ENCODE data around the gene ATP11A. TPM values are rescaled to one million over a fixed set of nuclear protein-coding genes. Genes with fewer than 3 reads are reported as not detected.
A peak's percentile ranks its signal among the peaks of the same experiment; 100 is the strongest.

Gene ATP11A
- total RNA-seq, 2 experiments from 2014 or later = 28.8 to 30.2 TPM

GRCh38 chr13:112709825-112710783 is 20.3 kb downstream of the ATP11A start:
- intact Hi-C loops (cut with micrococcal nuclease) = no loop called here
- DNase-seq = no peak
- POLR2A ChIA-PET = interaction anchor here (0.5 kb wide), 1 partner anchor 81 kb away, joined by 3 read pairs; no protein-coding TSS in a partner anchor
- TF ChIP-seq, protein P1, sequence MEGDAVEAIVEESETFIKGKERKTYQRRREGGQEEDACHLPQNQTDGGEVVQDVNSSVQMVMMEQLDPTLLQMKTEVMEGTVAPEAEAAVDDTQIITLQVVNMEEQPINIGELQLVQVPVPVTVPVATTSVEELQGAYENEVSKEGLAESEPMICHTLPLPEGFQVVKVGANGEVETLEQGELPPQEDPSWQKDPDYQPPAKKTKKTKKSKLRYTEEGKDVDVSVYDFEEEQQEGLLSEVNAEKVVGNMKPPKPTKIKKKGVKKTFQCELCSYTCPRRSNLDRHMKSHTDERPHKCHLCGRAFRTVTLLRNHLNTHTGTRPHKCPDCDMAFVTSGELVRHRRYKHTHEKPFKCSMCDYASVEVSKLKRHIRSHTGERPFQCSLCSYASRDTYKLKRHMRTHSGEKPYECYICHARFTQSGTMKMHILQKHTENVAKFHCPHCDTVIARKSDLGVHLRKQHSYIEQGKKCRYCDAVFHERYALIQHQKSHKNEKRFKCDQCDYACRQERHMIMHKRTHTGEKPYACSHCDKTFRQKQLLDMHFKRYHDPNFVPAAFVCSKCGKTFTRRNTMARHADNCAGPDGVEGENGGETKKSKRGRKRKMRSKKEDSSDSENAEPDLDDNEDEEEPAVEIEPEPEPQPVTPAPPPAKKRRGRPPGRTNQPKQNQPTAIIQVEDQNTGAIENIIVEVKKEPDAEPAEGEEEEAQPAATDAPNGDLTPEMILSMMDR (IDR thresholded peaks at IDR 0.05) = no peak
- no peak overlapping the region for H3K4me3 Mint-ChIP-seq
- H3K4me1 Mint-ChIP-seq (ENCODE audit: low read depth) = peaks cover 7% of the 10 kb centered on the region
- no peak for ATAC-seq
- CTCF ChIA-PET = no interaction called here
- H3K36me3 Mint-ChIP-seq (ENCODE audit: low read depth) = no peaks in the 10 kb centered on the region
- H3K27me3 Mint-ChIP-seq = no peaks in the 10 kb centered on the region
- no peak overlapping the region for H3K27ac Mint-ChIP-seq
- H3K9me3 Mint-ChIP-seq = no peaks in the 10 kb centered on the region

DNA sequence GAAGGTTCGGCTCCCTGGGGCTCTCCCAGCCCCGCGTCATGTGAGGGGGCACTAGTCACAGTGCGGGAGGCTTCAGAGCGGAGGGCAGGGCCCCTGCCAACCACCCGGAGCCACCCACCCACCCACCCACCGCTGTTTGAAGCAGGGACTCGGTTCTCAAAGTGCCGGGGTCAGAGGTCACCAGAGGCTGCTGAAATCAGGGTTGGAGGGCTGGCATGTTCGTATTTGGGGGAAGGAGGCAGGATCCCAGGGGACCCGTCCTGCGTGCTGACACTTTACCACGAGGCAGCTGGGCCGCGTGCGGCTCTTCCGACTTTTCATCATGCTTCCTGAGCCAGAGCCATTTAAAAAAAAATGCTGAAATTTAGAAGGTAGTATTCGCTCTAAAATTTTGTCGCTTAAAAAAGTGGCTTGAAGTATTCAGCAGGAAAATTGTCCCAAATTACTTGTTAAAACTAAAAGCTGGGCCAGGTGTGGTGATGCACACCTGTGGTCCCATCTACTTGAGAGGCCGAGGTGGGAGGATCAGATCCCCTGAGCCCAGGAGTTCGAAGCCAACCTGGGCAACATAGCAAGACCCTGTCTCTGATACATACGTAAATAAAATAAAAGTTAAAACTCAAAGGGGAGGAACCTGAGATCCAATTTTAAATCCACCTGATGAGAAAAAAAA is 21.2 kb downstream of the ATP11A start:
- CTCF ChIA-PET = no interaction called here
- POLR2A ChIA-PET = interaction anchor here (0.5 kb wide), 1 partner anchor 82 kb away, joined by 3 read pairs; no protein-coding TSS in a partner anchor
- H3K36me3 Mint-ChIP-seq (ENCODE audit: low read depth) = no peaks in the 10 kb centered on the region
- H3K27me3 Mint-ChIP-seq = no peaks in the 10 kb centered on the region
- TF ChIP-seq, protein P1 (IDR thresholded peaks at IDR 0.05) = no peak
- DNase-seq (no peak), ATAC-seq (no peak)
- intact Hi-C loops (cut with micrococcal nuclease) = no loop called here
- peaks cover 7% of the 10 kb centered on the region for H3K4me1 Mint-ChIP-seq (ENCODE audit: low read depth)
- H3K4me3 Mint-ChIP-seq = no peak overlapping the region
- H3K27ac Mint-ChIP-seq = no peak overlapping the region
- H3K9me3 Mint-ChIP-seq = no peaks in the 10 kb centered on the region

- peak; percentile 46 for DNase-seq
- intact Hi-C loops (cut with micrococcal nuclease) = no loop called here
- H3K4me1 Mint-ChIP-seq (ENCODE audit: low read depth) = peaks cover 7% of the 10 kb centered on the region
- no peak overlapping the region for H3K27ac Mint-ChIP-seq
- ATAC-seq = peak; percentile 74
- POLR2A ChIA-PET = no interaction called here
- CTCF ChIA-PET = interaction anchor here (0.6 kb wide), 1 partner anchor 151 kb away, joined by 3 read pairs; no protein-coding TSS in a partner anchor
- no peaks in the 10 kb centered on the region for H3K9me3 Mint-ChIP-seq
- no peak overlapping the region for H3K4me3 Mint-ChIP-seq
- H3K27me3 Mint-ChIP-seq = no peaks in the 10 kb centered on the region
- H3K36me3 Mint-ChIP-seq (ENCODE audit: low read depth) = no peaks in the 10 kb centered on the region
- TF ChIP-seq, protein P1 (IDR thresholded peaks at IDR 0.05) = no peak
Measured at GRCh38 chr13:112711528-112712265, 21.9 kb downstream of the ATP11A start.

- no peak for DNase-seq
- CTCF ChIA-PET = interaction anchor here (0.6 kb wide), 1 partner anchor 150 kb away, joined by 3 read pairs; no protein-coding TSS in a partner anchor
- H3K27ac Mint-ChIP-seq = no peak overlapping the region
Measured at GRCh38 chr13:112712451-112713207, 22.8 kb downstream of the ATP11A start.

More at GRCh38 chr13:112712451-112713207, 22.8 kb downstream of the ATP11A start:
- Mint-ChIP-seq H3K27me3 (no peaks in the 10 kb centered on the region), H3K9me3 (no peaks in the 10 kb centered on the region), H3K4me1 (ENCODE audit: low read depth) (peaks cover 7% of the 10 kb centered on the region), H3K36me3 (ENCODE audit: low read depth) (no peaks in the 10 kb centered on the region), H3K4me3 (no peak overlapping the region)
- intact Hi-C loops (cut with micrococcal nuclease) = no loop called here
- TF ChIP-seq, protein P1 (IDR thresholded peaks at IDR 0.05) = no peak
- POLR2A ChIA-PET = no interaction called here
- no peak for ATAC-seq
